HEK293 (cell line): ENCODE data around the gene APOL1.

ENCODE experiments used
- CTCF ChIA-PET: fragments of 350-600 bp; formaldehyde crosslinking; extraction: SDS; loops from one replicate; lab custom pipeline; 2021; ENCODE audit warnings: antibody characterized with exemption; lab: Yijun Ruan, JAX
- POLR2A ChIA-PET: fragments of 300-600 bp; formaldehyde crosslinking; extraction: SDS; loops from one replicate; lab custom pipeline; 2020; ENCODE audit warnings: antibody characterized with exemption, inconsistent platforms; lab: Yijun Ruan, JAX
- H3K27ac ChIP-seq: fragments of 200-500 bp; sonication (Bioruptor generic); 2 replicates; pipeline ENCODE4 v1.5.1; 2014; ENCODE audit warnings: low read depth, low read length, control low read depth, inconsistent platforms; ENCODE audit errors: extremely low read depth
- H3K36me3 ChIP-seq, 2 experiments: fragments of 200-500 bp in 1 of 2; sonication (Bioruptor generic) in 1 of 2; 1 replicate in 1 of 2; 2 replicates in 1 of 2; pipeline ENCODE4 v1.5.1; 2014 to 2017; ENCODE audit warnings: inconsistent platforms in 2 of 2, low read length in 2 of 2; ENCODE audit not compliant: control insufficient read depth in 2 of 2, insufficient read depth in 1 of 2
- H3K4me1 ChIP-seq: fragments of 200-500 bp; sonication (Bioruptor generic); 2 replicates; pipeline ENCODE4 v1.5.1; 2014; ENCODE audit warnings: mild to moderate bottlenecking, low read length, inconsistent platforms; ENCODE audit not compliant: control insufficient read depth, insufficient read depth
- H3K4me3 ChIP-seq: 2 replicates; pipeline ENCODE4 v1.5.1; 2011; ENCODE audit warnings: low read depth, mild to moderate bottlenecking, control low read depth, low read length, moderate library complexity
- H3K9me3 ChIP-seq: fragments of 200-500 bp; sonication (Bioruptor generic); 2 replicates; pipeline ENCODE4 v1.5.1; 2014; ENCODE audit warnings: low read depth, low read length, inconsistent platforms; ENCODE audit not compliant: control insufficient read depth, insufficient read depth
- HOXD13 ChIP-seq: sonication (generic); formaldehyde crosslinking; IDR thresholded peaks from 2 replicates; pipeline ENCODE4 v1.8.0; 2022; ENCODE audit warnings: missing genetic modification reagents, borderline replicate concordance
- IKZF3 ChIP-seq: fragments of 450-650 bp; IDR thresholded peaks from 2 replicates; pipeline ENCODE4 v1.5.0; 2018; ENCODE audit warnings: missing biosample characterization, mild to moderate bottlenecking, missing genetic modification characterization, moderate library complexity
- KLF1 ChIP-seq: fragments of 450-650 bp; formaldehyde crosslinking; IDR thresholded peaks from 2 replicates; pipeline ENCODE4 v1.5.1; 2016; ENCODE audit warnings: missing biosample characterization, missing genetic modification characterization
- MYNN ChIP-seq: fragments of 450-650 bp; formaldehyde crosslinking; IDR thresholded peaks from 2 replicates; pipeline ENCODE4 v1.5.1; 2016; ENCODE audit warnings: missing biosample characterization, missing genetic modification characterization, borderline replicate concordance
- TRIM28 ChIP-seq: IDR thresholded peaks from 2 replicates; pipeline ENCODE4 v1.6.1; 2011; ENCODE audit warnings: low read length, control low read depth, borderline replicate concordance
- ZFP41 ChIP-seq: fragments of 450-650 bp; formaldehyde crosslinking; IDR thresholded peaks from 2 replicates; pipeline ENCODE4 v1.5.1; 2016; ENCODE audit warnings: missing biosample characterization, missing genetic modification characterization, borderline replicate concordance
- ZNF112 ChIP-seq: fragments of 450-650 bp; formaldehyde crosslinking; IDR thresholded peaks from 2 replicates; pipeline ENCODE4 v1.5.0; 2017; ENCODE audit warnings: missing biosample characterization, missing genetic modification characterization
- ZNF175 ChIP-seq: fragments of 450-650 bp; formaldehyde crosslinking; IDR thresholded peaks from 2 replicates; pipeline ENCODE4 v1.5.1; 2016; ENCODE audit warnings: missing biosample characterization, missing genetic modification characterization
- ZNF184 ChIP-seq: fragments of 450-650 bp; IDR thresholded peaks from 2 replicates; pipeline ENCODE4 v1.5.1; 2018; ENCODE audit warnings: missing biosample characterization, mild to moderate bottlenecking, missing genetic modification characterization
- ZNF341 ChIP-seq: fragments of 450-650 bp; formaldehyde crosslinking; IDR thresholded peaks from 2 replicates; pipeline ENCODE4; 2016; ENCODE audit warnings: low read depth, missing biosample characterization, missing genetic modification characterization
- ZNF350 ChIP-seq: fragments of 450-650 bp; formaldehyde crosslinking; IDR thresholded peaks from 2 replicates; pipeline ENCODE4 v1.5.0; 2017; ENCODE audit warnings: missing biosample characterization, mild to moderate bottlenecking, missing genetic modification characterization
- ZNF37A ChIP-seq: fragments of 450-650 bp; IDR thresholded peaks from 2 replicates; pipeline ENCODE4 v1.5.1; 2018; ENCODE audit warnings: missing biosample characterization, missing genetic modification characterization
- ZNF404 ChIP-seq: fragments of 450-650 bp; formaldehyde crosslinking; IDR thresholded peaks from 2 replicates; pipeline ENCODE4 v1.5.1; 2017; ENCODE audit warnings: missing biosample characterization, missing genetic modification characterization
- ZNF48 ChIP-seq: fragments of 450-650 bp; formaldehyde crosslinking; IDR thresholded peaks from 2 replicates; pipeline ENCODE4 v1.5.1; 2016; ENCODE audit warnings: missing biosample characterization, missing genetic modification characterization
- ZNF529 ChIP-seq: fragments of 450-650 bp; formaldehyde crosslinking; IDR thresholded peaks from 2 replicates; pipeline ENCODE4 v1.5.1; 2017; ENCODE audit warnings: missing genetic modification characterization, missing biosample characterization; ENCODE audit not compliant: insufficient replicate concordance
- ZNF571 ChIP-seq: fragments of 450-650 bp; formaldehyde crosslinking; IDR thresholded peaks from 2 replicates; pipeline ENCODE4 v1.5.0; 2017; ENCODE audit warnings: missing biosample characterization, missing genetic modification characterization
- ZNF624 ChIP-seq: fragments of 450-650 bp; formaldehyde crosslinking; IDR thresholded peaks from 2 replicates; pipeline ENCODE4 v1.5.1; 2017; ENCODE audit warnings: missing biosample characterization, missing genetic modification characterization
- ZNF629 ChIP-seq: fragments of 450-650 bp; formaldehyde crosslinking; IDR thresholded peaks from 2 replicates; pipeline ENCODE4 v1.5.1; 2017; ENCODE audit warnings: missing biosample characterization, missing genetic modification characterization
- ZNF660 ChIP-seq: fragments of 450-650 bp; IDR thresholded peaks from 2 replicates; pipeline ENCODE4 v1.5.1; 2018; ENCODE audit warnings: missing biosample characterization, mild to moderate bottlenecking, missing genetic modification characterization
- ZNF76 ChIP-seq: fragments of 450-650 bp; formaldehyde crosslinking; IDR thresholded peaks from 2 replicates; pipeline ENCODE4; 2016; ENCODE audit warnings: low read depth, missing biosample characterization, missing genetic modification characterization, borderline replicate concordance
- ZXDB ChIP-seq: fragments of 450-650 bp; formaldehyde crosslinking; IDR thresholded peaks from 2 replicates; pipeline ENCODE4 v1.5.1; 2016; ENCODE audit warnings: missing biosample characterization, missing genetic modification characterization
- TF ChIP-seq, protein P1 (sequence below): fragments of 450-650 bp; IDR thresholded peaks from 2 replicates; pipeline ENCODE4 v1.5.1; 2018; ENCODE audit warnings: missing biosample characterization, mild to moderate bottlenecking, missing genetic modification characterization
- TF ChIP-seq, protein P2 (sequence below): fragments of 450-650 bp; formaldehyde crosslinking; IDR thresholded peaks from 2 replicates; pipeline ENCODE4 v1.5.1; 2016; ENCODE audit warnings: missing biosample characterization, missing genetic modification characterization

Gene APOL1

DNA sequence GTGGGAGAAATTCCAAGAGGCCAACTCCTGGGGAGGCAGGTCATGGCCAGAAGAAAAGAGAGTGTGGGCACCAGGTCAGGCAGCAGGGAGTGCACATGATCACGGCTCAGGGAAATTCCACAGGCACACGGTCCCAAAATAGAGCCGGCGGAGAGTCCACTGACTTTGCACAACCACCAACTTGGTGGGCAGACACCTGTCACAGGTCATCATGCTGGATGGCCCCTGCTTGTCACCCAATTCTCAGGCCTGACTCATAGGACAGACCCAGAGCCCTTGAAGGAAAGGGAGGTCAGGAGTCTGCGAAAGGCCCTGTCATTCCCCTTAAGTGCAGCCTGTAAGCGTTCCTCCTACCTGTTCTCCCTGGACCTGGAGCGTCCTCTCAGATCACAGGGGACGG, 29.4 kb upstream of the APOL1 start:
- ChIA-PET CTCF (interaction anchor here (0.9 to 5.0 kb wide), 4 partner anchors 9 to 63 kb away, joined by 3 to 30 read pairs (median 3); partner anchors contain the start of gene APOL2), POLR2A (no interaction called here)
- Histone ChIP-seq H3K36me3 (peaks cover 0 to 12% of the 10 kb centered on the region in 2 experiments; a peak in 1 of 3 replicates), H3K27ac (no peak overlapping the region), H3K9me3 (no peaks in the 10 kb centered on the region), H3K4me3 (no peak overlapping the region), H3K4me1 (no peaks in the 10 kb centered on the region)
- no peak for TF ChIP-seq ZXDB (tag by site-specific recombination)
- no peak for TF ChIP-seq KLF1 (tag by site-specific recombination)
- TF ChIP-seq ZNF76: no peak
- no peak for TF ChIP-seq TRIM28
- TF ChIP-seq ZNF624 (tag by site-specific recombination): no peak
- TF ChIP-seq ZNF175 (tag by site-specific recombination): no peak
- TF ChIP-seq ZNF629 (tag by site-specific recombination): no peak
- TF ChIP-seq MYNN: no peak
- no peak for TF ChIP-seq ZFP41 (tag by site-specific recombination)
- TF ChIP-seq ZNF404 (tag by site-specific recombination): no peak
- no peak for TF ChIP-seq ZNF48 (tag by site-specific recombination)
- no peak for TF ChIP-seq ZNF341 (tag by site-specific recombination)
- TF ChIP-seq, protein P1, sequence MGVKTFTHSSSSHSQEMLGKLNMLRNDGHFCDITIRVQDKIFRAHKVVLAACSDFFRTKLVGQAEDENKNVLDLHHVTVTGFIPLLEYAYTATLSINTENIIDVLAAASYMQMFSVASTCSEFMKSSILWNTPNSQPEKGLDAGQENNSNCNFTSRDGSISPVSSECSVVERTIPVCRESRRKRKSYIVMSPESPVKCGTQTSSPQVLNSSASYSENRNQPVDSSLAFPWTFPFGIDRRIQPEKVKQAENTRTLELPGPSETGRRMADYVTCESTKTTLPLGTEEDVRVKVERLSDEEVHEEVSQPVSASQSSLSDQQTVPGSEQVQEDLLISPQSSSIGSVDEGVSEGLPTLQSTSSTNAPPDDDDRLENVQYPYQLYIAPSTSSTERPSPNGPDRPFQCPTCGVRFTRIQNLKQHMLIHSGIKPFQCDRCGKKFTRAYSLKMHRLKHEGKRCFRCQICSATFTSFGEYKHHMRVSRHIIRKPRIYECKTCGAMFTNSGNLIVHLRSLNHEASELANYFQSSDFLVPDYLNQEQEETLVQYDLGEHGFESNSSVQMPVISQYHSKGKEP: no peak

DNA sequence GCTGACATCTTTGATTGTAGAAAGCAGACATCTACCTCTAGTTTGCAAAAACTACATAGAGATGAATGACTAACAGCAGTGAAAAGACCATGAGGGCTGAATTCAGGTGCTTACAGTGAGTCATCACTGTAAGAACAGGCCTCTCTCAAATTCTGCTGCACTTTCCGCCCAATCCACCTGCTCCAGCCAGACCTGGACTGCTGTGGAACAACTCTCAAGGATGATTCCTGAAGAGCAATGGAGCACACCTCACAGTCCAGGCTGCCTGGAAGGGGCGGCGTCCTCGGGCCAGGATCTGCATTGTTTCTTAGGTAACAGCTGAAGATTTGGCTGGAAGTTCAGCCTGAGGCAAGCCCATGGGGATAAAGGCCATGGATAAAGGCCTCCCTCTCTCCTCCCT, 28.7 kb upstream of the APOL1 start:
- H3K4me3 ChIP-seq: no peak overlapping the region
- H3K27ac ChIP-seq: no peak overlapping the region
- H3K4me1 ChIP-seq: no peaks in the 10 kb centered on the region
- TF ChIP-seq ZXDB (tag by site-specific recombination): no peak
- no peak for TF ChIP-seq ZNF37A
- TF ChIP-seq IKZF3 (tag by site-specific recombination): no peak
- no peak for TF ChIP-seq ZNF571 (tag by site-specific recombination)
- TF ChIP-seq ZNF529: no peak
- TF ChIP-seq ZNF112: no peak
- no peak for TF ChIP-seq ZNF184 (tag by site-specific recombination)
- TF ChIP-seq, protein P2, sequence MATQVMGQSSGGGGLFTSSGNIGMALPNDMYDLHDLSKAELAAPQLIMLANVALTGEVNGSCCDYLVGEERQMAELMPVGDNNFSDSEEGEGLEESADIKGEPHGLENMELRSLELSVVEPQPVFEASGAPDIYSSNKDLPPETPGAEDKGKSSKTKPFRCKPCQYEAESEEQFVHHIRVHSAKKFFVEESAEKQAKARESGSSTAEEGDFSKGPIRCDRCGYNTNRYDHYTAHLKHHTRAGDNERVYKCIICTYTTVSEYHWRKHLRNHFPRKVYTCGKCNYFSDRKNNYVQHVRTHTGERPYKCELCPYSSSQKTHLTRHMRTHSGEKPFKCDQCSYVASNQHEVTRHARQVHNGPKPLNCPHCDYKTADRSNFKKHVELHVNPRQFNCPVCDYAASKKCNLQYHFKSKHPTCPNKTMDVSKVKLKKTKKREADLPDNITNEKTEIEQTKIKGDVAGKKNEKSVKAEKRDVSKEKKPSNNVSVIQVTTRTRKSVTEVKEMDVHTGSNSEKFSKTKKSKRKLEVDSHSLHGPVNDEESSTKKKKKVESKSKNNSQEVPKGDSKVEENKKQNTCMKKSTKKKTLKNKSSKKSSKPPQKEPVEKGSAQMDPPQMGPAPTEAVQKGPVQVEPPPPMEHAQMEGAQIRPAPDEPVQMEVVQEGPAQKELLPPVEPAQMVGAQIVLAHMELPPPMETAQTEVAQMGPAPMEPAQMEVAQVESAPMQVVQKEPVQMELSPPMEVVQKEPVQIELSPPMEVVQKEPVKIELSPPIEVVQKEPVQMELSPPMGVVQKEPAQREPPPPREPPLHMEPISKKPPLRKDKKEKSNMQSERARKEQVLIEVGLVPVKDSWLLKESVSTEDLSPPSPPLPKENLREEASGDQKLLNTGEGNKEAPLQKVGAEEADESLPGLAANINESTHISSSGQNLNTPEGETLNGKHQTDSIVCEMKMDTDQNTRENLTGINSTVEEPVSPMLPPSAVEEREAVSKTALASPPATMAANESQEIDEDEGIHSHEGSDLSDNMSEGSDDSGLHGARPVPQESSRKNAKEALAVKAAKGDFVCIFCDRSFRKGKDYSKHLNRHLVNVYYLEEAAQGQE: no peak
- no peak for TF ChIP-seq HOXD13 (CRISPR knock-in tag)
- no peak for TF ChIP-seq ZNF350
- no peak for TF ChIP-seq ZNF660 (tag by site-specific recombination)
- H3K9me3 ChIP-seq: no peaks in the 10 kb centered on the region
- POLR2A ChIA-PET: no interaction called here
- H3K36me3 ChIP-seq: peaks cover 0 to 18% of the 10 kb centered on the region in 2 experiments; a peak in 1 of 3 replicates
- CTCF ChIA-PET: interaction anchor here (0.6 to 5.0 kb wide), 4 partner anchors 16 to 870 kb away, joined by 3 to 30 read pairs (median 4); partner anchors contain the start of gene APOL2
